C4-2B (cell line): ENCODE data around the gene ARL15.

Experiments used
- ZFX ChIP-seq: fragments of 450-650 bp; IDR thresholded peaks from 2 replicates; pipeline ENCODE4 v1.6.1; 2017
- TF ChIP-seq, protein P1 (sequence below): fragments of 450-650 bp; conservative IDR thresholded peaks from 2 replicates; pipeline ENCODE4 v1.5.1; 2017; ENCODE audit warnings: mild to moderate bottlenecking

DNA sequence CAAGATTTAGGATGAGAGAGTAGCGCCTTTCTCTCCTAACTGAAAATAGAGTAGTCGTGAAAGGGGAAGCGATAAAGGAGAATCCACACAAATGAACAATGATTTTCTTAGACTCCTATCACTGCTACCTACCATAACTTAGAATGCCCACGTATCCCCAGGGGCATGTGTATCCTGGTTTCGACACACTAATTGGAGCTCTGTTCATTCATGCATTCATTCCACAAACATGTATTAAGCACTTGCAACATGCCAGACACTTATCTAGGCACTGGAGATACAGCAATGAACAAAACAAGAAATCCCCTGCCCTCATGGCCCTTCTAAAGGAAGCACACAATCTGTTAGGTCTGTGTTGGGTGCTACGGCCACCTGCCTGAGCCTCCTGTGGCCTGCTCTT lies 40.0 kb downstream of the ARL15 start:
- TF ChIP-seq, protein P1, sequence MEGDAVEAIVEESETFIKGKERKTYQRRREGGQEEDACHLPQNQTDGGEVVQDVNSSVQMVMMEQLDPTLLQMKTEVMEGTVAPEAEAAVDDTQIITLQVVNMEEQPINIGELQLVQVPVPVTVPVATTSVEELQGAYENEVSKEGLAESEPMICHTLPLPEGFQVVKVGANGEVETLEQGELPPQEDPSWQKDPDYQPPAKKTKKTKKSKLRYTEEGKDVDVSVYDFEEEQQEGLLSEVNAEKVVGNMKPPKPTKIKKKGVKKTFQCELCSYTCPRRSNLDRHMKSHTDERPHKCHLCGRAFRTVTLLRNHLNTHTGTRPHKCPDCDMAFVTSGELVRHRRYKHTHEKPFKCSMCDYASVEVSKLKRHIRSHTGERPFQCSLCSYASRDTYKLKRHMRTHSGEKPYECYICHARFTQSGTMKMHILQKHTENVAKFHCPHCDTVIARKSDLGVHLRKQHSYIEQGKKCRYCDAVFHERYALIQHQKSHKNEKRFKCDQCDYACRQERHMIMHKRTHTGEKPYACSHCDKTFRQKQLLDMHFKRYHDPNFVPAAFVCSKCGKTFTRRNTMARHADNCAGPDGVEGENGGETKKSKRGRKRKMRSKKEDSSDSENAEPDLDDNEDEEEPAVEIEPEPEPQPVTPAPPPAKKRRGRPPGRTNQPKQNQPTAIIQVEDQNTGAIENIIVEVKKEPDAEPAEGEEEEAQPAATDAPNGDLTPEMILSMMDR: no peak
- TF ChIP-seq ZFX: no peak
